CD4-positive, alpha-beta T cell treated with Interleukin-10 for 1 hour (primary cell): ENCODE data around the gene CDRT4.

ENCODE experiments used
- DNase-seq: peaks from one replicate; pipeline ENCODE4 v3.0.0-alpha.2; 2020

The CDRT4 gene

DNA sequence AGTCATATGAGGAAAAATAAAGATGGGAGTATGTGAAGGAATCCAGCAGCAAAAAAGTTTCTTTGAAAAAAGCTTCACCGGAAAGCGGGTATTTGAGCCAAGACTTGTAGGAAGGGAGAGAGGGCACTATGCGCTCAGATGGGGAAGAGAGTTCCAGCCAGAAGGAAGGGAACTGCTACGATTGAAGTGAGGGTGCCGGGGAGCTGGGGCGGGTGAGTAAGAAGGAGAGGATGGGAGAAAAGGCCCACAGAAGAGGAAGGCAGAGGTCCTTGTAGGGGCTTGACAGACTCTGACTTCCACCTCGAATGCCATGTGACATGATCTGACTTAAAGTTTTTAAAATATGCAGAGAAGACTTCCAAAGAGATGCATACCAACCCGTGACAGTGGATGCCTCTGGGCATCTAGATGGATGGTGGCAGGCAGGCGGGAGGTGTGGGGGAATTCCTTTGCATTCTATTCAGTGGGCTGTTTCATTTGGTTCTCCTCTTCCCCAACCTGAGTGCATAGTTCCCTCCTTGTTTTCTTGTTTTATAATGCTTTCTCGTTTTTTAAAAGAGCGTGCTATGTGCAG lies 44.9 kb downstream of the CDRT4 start:
- DNase-seq = no peak

DNA sequence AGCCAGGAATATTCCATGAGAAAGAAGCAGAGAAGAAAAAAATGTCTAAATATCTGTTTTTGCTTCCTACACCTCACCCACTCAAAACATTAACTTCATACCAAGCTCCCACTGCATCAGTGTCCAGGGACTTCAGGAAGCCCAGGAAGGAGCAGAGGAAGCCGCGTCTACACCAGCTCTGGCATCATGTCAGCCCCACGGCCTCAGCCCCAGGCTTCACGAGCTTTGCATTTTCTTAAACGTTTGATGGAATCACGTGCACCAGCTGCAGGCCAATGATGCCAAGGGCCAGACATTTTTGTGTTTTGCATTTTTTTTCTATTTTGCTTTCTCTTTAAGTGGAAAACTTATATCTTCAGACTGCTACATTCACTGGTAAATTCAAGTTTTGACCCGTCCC lies 48.6 kb downstream of the CDRT4 start:
- no peak for DNase-seq

DNA sequence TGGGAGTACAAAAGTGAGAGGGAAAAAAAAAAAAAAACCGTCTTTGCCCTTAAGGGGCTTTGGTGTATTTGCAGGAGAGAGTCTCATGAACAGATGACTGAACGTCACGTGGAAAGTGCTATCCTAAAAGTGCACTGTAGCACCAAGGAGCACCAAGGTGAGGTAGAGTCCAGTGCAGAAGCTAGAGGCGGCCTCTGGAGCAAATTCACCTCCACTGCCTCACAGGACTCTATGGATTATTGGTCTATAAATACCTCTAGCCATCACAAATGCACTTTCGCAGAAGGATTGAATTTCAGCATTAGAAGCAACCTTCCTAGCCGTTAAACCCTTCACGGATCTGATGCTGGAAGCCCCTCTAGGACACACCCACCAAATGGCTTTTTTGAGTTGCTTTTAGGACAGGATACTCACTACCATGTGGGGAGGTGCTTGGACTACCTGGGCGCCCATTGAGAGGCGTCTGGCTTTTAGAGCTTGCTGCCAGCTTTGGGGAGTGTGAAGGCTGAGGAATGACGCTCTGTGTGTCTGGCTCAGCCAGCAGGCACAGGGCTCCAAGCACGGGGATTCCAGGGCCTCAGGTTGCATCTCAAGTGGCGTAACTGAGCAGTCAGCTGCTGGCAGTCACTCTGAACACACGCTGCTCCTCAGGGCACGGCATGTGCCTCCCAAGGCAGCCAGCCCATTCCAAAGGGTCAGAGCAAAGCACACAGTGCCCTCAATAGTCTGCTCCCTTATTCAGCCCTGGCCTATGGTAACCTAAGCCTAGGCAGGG lies 52.7 kb downstream of the CDRT4 start:
- DNase-seq = no peak

DNA sequence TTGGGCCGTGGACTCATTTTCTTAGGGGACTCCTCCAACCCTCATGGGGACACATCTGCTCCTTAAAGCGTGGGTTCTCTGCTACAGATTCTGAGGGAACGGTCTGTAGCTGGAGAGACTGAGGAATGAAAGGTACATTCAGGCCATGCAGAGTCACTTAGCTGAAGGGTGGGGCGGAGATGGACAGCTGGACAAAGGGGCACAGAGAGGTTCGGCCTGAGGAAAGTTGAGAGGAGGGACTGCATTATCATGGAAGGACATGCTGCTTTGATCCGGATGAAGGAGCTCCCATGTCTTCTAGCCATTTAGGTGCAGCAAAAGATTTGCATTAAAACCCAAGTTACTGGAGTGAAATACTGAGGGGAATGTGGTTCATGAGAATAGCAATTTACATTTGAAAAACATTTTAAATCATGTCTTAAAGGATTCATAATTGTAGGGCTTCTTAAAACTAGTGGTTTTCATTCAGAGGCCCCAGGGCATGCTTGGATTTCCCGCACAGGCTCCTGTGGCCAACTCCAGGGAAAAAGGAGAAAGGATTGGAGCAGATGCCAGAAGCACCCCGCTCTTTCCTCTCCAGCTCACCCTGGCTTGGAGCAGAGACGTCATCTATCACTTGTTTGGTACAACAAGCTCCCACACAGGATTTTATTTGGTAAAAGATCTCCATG lies 54.2 kb downstream of the CDRT4 start:
- DNase-seq = no peak

DNA sequence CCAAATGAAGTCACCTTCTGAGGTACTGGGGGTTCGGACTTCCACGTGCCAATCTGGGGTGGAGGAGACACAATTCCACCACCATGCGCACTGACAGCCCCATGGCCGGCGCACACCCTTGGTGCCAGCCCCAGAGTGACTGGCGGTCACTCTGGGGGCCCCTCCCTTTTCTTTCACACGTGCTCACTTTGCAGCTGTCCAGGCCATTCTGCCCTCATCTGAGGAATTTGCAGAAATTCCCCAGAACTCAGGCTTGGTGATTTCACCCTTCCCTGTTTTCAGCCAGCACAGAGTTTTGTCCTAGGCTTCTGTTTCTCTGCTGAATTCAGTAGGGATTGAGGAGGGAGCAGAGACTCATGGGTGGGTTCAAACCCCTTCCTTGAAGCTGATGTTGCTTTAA lies 54.8 kb downstream of the CDRT4 start:
- no peak for DNase-seq

DNA sequence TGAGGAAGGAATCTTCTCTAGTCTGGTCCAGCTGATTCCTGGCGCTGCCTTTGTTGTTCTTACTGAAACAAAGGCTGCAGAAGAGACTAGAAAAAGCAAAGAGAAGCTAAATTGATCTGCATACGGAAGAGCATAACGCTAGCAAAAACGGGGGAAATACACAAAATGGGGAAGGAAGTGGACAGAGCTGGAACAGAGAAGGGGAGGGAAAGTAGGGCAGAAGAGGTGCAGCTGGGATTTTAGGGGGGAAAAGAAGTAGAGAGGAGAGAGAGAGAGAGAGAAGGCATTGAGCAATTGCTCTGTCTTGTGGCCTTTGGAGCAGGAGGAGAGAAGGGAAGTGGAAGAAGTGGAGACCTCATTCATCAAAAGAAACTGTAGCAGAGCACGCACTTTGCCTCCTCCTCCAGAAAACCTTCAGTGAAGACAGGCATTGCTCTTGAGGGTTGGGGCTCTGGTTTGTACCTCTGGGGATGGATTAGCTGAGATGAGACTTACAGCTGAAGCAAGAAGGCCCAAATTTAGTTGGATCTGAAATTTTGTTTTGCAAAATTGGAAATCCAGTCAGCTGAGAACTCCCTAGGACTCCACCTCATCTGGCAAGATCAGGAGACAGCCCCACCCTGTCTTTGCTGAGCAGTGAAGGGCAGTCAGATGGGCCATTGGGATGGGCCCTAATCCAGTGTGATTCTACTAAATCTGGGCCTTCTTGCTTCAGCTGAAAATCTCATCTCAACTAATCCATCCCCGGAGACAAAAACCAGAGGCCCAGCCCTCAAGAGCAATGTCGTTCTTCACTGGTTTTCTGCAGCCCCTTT lies 55.8 kb downstream of the CDRT4 start:
- DNase-seq = no peak

DNA sequence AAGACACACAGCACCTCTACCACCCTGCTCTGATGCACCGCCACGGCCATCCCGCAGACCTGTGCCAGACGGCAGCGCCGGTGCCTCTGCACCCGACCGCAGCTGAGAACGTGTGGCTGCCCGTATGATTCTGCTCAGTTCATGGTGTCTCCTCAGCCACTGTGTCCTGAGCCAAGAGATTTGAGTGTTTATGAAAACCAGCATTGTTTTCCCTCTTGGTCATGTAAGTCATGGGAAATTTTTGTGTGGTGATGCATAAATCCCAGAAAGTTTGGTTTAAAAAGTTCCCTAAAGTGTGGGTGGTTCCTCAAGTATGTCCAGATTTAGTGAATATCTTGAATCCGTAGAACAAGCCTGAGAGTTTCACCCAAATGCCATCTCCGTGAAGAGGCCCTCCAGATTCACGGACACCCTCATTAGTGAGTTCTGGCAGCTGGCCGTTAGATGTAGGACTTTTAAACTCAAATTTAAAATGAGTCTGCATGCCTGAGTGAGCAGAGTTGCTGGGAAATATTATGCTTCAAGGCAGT lies 57.6 kb downstream of the CDRT4 start:
- DNase-seq = no peak

DNA sequence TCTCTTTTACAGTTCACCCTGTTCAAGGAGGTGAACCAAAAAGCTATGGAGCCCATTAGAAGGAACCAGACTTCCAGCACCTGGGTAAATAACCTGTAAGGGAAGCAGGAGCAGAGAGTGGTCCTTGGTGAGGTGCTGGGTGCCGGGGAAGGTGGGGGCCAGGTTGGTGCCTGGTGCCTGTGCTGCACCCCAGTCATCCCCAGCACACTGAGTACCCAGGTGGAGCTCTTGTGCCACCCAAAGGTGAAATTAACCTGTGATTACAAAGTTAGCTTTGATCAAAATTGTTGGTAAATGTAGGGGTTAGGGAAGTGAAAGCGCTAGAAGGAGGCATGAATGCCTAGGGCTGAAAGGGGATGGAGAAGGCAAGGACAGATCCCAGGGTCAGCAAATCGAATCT lies 58.6 kb downstream of the CDRT4 start:
- no peak for DNase-seq

DNA sequence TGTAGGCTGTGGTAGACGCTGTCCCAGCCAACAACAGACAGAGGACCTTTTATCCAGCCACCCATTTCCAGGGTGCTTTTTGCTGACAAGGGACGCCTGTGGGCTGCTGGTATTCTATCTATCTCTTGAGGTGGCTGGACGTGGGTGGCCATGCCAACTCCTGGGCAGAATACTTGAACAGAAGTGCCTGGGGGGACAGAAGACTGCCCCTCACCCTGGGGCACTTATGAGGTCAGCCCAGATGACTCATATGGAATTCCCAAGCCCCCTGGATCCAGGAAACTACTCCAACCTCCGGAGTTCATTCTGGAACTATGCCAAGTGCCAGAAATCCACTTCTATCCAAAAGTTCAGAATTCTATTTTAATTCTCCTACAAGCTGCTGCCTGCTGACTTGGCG lies 61.3 kb downstream of the CDRT4 start:
- DNase-seq = no peak

DNA sequence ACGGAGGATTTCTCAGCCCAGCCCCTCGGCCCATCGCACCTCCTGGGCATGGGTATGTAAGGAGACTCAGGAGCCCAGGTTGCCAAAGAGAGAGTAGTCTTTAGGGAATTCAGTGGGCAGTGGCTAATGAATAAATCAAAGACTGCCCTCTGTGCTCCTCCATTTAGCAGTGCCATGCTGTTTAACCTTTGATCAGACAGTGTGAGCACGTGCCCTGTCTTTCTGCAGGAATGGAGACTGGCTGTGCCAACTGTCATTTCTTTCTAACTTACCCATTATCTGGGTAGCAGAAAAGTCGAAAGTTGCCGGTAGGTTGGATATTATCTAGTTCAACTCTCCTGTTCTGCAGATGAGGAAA lies 62.4 kb downstream of the CDRT4 start:
- DNase-seq = no peak

DNA sequence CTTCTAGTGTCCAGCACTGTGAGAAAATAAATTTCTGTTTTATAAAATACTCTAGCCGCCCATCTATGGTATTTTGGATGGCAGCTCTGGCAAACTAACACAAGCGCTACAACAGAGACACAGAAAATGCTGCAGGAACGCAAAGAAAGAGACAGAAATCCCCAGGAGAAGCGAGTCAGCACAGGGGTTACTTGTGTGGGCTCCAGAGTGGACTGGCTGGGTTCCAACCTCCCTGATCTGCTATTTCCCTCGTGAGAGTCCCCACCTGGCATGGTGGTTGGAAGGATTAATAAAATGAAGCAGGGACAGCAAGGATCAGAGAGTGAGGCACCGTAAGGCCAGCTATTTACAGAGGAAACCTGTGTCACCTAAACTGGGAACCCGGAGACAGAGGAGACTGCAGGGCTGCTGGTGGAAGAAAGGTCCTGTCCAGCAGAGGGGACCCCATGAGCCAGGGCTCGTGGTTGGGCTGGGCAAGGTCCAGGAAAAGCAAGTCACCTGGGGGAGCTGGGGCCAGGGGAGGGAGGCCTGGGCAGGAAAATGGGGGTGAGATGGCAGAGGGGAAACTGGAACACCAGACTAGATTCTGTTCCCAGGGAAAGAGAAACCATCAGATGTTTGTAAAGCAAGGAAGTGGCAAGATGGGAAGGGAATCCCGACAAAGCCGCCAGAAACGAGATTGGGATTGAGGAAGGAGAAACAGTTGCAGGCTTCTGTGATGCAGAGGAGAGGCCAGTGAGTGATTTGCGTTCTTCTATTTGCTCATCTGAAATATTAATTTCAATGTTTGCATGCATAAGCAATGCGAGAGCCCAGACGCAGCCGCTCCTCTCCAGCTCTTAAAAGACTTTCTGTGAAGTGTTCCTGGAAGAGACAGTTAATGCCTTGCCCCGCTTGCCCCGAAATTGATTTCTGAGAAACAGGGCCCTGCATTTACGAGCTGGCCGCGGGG lies 63.0 kb downstream of the CDRT4 start:
- DNase-seq = no peak

DNA sequence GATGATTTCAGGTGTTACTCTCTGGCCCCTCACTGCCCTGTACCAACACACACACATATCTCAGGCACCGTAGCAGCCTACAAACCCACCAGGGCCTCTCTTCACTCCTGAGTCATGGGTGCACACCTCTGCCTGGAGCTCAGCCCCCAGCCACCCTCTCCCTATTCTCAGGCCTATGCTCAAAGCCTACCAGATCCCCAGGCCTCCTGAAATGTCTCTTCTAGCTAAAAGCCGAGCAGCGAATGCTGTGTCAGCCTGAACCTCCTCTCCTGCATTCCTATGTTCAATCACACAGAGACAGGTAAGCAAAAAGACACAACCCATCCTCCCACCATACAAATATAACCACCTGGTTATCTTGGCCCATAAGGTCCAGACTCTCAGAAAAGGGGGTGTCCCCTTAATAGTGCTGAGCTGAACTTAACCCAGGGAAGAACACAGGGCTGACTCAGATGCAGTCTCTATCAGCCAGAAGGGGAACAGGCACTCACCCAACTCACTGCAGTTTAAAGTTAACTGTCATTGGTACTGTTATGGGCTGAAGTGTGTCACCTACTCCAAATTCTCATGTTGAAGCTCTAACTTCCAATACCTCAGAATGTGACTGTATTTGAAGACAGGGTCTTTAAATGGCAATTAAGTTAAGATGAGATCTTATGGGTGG lies 64.0 kb downstream of the CDRT4 start:
- DNase-seq = no peak

DNA sequence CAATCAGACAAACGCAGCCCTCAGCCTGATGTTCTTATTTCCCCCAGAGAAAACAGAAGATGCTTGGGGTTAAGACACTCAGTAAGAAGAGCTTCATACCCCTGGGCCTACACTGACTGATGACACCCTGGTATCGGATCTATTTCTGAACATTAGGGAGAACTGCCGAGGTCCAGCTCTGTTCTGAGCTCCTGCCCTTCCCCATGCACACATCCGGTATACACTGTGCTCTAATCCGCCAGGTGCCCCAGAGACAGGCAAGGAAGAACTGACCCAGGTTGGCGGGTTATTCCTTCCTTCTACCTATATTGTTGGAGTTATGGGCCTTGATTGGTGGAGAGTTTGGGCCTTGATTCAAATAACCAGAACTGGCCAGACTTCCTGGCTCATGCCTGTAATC lies 68.0 kb downstream of the CDRT4 start:
- DNase-seq = no peak

DNA sequence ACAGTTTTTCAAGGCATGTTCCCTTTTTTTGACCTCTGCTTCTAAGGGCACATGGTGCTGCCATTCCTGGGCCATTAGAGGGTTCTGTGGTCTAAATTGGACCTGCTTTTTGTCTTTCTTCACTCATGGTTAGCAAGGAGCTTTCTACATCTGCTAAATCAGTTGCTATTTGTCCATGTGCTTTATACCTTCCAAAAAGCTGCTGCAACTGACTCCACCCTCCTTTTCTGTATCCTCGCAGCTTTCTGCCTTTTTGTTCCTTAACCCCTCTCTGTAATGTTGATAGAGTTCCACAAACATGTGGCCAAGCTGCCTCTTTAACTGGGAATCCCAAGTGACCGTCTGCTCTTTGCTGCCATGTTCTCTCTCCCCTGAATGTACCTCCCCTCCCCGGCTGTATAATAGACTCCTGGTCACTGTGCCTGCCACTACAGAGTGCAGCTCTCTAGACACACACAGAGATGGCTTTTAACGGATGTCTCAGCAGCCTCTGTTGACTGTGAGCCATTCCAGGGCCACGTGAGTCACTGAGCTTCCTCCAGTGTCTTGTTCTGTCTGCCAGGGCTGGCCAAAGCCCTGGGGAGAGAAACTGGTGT lies 68.6 kb downstream of the CDRT4 start:
- DNase-seq = no peak

DNA sequence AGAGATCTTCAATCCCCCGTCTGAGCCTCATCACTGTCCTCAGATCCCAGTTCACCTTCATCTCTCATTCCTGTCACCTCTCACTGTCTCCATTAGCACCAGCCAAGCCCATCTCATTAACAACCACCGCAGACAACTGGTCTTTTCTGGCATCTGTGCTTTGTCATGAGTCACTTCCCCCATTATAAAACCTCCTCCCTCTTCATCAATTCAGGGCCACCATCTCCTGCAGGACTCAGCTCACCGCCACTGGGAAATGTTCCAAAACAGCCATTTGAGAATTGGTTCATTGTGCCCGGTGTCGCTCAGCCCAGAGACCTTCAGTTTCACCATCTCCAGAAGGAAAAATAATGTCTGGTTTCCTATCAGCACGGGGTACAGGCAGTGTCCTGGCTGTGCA lies 69.1 kb downstream of the CDRT4 start:
- no peak for DNase-seq

DNA sequence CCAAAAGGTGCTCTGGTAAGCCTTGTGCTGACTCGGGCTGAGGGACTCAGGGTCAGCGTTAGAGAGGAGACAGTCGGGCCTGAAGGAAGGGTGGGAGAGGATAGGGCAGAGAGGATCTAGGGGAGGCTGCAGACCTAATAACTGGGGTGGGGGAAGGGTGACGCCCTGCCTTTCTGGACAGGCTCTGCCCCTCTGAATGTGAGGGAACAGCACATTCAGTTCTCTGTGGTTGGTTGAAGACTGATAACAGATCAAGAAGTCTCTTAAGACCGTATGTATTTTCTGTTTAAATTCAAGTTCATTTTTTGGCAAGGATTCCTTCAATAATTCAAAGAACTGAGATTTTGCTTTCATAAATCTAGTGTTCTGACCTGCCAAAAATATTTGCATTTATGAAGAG lies 69.8 kb downstream of the CDRT4 start:
- no peak for DNase-seq

DNA sequence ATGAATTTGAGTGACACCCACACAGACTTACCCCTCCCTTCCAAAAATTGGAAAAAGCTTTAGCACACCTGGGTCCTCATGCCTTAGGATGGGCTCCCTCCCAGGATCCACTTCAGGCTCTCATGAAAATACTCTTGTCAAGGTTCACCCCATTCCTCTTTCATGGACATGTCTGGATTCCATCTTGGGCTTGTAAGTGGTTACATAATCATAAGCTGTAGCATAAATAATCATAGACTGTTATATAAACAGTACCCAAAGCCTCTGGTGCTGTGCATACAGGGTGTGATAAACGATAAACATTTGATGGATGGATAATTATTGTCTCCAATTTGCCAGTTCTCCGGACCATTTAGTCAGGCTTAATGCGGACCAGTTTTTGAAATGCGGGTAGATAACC lies 72.3 kb downstream of the CDRT4 start:
- DNase-seq = no peak

DNA sequence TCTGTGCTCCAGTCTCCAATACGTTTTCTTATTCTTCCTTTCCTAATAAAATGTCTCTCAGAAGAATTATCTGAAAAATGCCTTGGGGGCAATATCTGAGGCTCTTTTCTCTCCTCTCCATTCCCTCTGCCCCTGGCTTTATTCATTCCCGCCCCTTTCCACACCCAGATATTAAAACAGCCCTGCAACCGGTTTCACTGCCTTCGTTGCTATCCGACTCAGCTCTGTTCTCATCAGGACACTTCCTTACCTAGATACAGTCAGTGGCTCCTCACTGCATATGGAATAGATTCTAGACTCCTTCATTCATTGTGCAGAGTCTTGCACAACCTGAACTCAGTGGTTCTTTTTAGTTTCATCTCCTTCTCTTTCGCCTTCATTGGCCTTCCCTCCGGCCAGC lies 74.0 kb downstream of the CDRT4 start:
- DNase-seq = no peak

DNA sequence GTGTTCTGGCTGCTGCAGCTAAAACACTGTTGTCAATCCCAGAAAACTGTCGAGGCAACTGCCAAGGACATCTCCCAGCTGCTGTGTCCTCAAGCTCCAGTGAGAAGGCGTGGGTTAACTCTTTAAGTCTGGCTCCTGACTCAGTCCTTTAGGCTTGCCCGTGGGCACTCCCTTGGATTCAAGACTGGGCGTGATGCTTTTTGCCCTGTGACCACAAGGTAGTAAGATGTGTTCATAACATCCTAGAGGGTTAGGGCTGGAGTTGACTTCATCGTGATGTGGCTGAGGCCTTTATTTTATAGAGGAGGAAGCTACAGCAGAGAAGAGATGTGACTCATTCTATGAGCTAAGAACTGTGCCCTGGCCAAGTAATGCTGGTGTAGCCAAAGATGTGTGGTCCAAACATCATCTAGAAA lies 75.1 kb downstream of the CDRT4 start:
- no peak for DNase-seq

DNA sequence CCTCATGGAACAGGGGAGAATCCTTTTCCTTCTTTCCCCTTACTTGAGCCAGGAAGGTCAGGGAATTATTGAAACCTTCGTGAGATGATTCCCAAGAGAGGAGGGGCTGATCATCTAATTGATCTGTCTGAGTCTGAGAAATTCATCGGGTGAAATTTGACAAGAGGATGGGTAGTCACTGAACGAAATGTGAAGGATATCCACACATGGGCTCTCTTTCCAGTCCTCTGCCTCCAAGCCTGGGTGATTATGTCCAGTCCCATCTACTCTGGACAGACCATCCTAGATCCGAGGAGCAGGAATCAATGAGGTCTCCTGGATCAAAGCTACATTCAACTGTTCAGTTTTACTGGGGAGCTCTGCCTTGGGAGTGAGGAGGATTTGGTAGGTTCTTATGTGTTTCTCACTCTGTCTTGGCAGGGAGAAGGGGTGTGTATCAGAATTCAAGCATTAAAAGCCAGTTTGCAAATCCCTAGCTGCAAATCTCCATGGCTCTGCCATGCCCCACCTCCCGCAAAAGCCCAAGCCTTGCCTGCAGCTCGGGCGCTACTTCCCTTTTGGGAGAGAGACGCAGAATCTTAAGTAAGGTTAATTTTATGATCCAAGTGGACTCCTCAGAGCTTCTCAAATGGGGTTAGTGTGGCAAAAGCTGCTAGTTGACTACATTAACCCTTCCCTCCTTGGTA lies 78.9 kb downstream of the CDRT4 start:
- DNase-seq = no peak

DNA sequence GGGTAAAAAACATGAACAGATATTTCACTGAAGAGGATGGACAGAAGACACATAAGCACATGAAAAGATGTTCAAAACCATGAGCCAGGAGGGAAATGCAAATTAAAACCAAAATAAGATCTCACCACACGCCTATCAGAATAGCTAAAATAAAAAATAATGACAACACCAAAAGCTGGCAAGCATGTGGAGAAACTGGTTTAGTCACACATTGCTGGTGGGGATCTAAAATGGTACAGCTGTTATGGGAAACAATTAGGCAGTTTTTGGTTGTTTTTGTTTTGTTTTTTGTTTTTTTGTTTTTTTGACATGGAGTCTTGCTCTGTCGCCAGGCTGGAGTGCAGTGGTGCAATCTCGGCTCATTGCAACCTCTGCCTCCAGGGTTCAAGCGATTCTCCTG lies 81.3 kb downstream of the CDRT4 start:
- no peak for DNase-seq
